ENCODE measurements around the gene PANK1.

- TF ChIP-seq CTCF (IDR thresholded peaks at IDR 0.05) (no peak), POLR2A (IDR thresholded peaks at IDR 0.05) (no peak)
These were observed 64.8 kb downstream of the PANK1 start for GRCh38 chr10:89580243-89580642.

Measured in testis (tissue), 2 donors.